ENCODE results near the gene POC1A. TPM values are rescaled to one million over a fixed set of nuclear protein-coding genes. Genes with fewer than 3 reads are reported as not detected.
"Not testable (repeated sequence)": the region's sequence is repeated elsewhere in the genome, so short reads cannot be mapped to it uniquely, and the experiment has no call there.

Gene POC1A
- total RNA-seq, 2 donors from 2014 or later, result 2.5 to 5.3 TPM

- no peak overlapping the region for H3K27ac ChIP-seq
- intact Hi-C loops (cut with DNase I), result no loop called here
- DNase-seq (ENCODE audit: low spot score), result no peak
- WGBS, result 94% methylated on average over 3 of the region's 3 CpGs
- H3K36me3 ChIP-seq, result no peaks in the 10 kb centered on the region
- H3K4me1 ChIP-seq (replicated peaks), result no peaks in the 10 kb centered on the region
- no peaks in the 10 kb centered on the region for H3K9me3 ChIP-seq
- no peaks in the 10 kb centered on the region for H3K27me3 ChIP-seq (replicated peaks; ENCODE audit: insufficient read depth)
- no peak for TF ChIP-seq POLR2A (IDR thresholded peaks at IDR 0.05)
- no peak for TF ChIP-seq POLR2AphosphoS5 (IDR thresholded peaks at IDR 0.05)
- TF ChIP-seq CTCF (IDR thresholded peaks at IDR 0.05), result no peak
- no peak overlapping the region for H3K4me3 ChIP-seq
These were observed 119.6 kb downstream of the POC1A start for GRCh38 chr3:52034651-52035050.

DNA sequence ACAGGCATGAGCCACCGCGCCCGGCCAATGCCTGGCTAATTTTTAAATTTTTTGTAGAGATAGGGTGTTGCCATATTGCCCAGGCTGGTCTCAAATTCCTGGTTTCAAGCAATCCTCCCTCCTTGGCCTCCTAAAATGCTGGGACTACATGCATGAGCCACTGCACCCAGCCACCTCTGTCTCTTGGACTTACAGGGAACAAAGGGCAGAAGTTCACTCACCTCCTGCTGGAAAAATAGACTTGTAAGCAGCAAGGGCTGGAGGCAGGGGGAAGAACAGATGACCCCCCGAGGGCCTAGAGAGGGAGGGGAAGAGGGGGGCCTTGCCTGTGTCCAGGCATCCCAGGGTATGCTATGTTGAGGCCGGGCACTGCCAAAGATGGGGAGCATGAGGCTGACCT, 120.0 kb downstream of the POC1A start:
- TF ChIP-seq POLR2AphosphoS5 (IDR thresholded peaks at IDR 0.05) (no peak), CTCF (IDR thresholded peaks at IDR 0.05) (no peak), POLR2A (IDR thresholded peaks at IDR 0.05) (no peak)

DNA sequence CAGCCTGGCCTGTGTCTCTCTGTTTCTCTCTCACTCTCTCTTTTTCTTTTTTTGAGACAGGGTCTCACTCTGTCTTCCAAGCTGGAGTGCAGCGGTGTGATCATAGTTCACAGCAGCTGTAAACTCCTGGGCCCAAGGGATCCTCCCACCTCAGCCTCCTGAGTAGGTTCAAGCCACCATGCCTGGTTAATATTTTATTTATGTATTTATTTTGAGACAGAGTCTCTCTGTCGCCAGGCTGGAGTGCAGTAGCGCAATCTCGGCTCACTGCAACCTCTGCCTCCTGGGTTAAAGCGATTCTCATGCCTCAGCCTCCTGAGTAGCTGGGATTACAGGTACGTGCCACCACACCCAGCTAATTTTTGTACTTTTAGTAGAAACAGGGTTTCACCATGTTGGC, 120.5 kb downstream of the POC1A start:
- intact Hi-C loops (cut with DNase I); H3K27me3 ChIP-seq (replicated peaks; ENCODE audit: insufficient read depth); H3K4me1 ChIP-seq (replicated peaks); H3K36me3 ChIP-seq; H3K27ac ChIP-seq; H3K4me3 ChIP-seq; H3K9me3 ChIP-seq; DNase-seq (ENCODE audit: low spot score): not testable (repeated sequence)
- 94% methylated on average over 6 of the region's 6 CpGs for WGBS

More for the DNA sequence above, 120.0 kb downstream of the POC1A start:
- no peaks in the 10 kb centered on the region for H3K27me3 ChIP-seq (replicated peaks; ENCODE audit: insufficient read depth)
- 95% methylated on average over 5 of the region's 5 CpGs for WGBS
- intact Hi-C loops (cut with DNase I), result no loop called here
- no peaks in the 10 kb centered on the region for H3K36me3 ChIP-seq
- H3K9me3 ChIP-seq, result no peaks in the 10 kb centered on the region
- no peak overlapping the region for H3K4me3 ChIP-seq
- DNase-seq (ENCODE audit: low spot score), result no peak
- H3K27ac ChIP-seq, result no peak overlapping the region
- no peaks in the 10 kb centered on the region for H3K4me1 ChIP-seq (replicated peaks)

GRCh38 chr3:52032702-52033408, 121.4 kb downstream of the POC1A start:
- Histone ChIP-seq H3K9me3 (no peaks in the 10 kb centered on the region), H3K4me1 (replicated peaks) (no peaks in the 10 kb centered on the region), H3K27me3 (replicated peaks; ENCODE audit: insufficient read depth) (no peaks in the 10 kb centered on the region), H3K36me3 (no peaks in the 10 kb centered on the region), H3K4me3 (no peak overlapping the region), H3K27ac (no peak overlapping the region)
- intact Hi-C loops (cut with DNase I), result no loop called here
- DNase-seq (ENCODE audit: low spot score), result no peak
- WGBS, result 63% methylated on average over 11 of the region's 11 CpGs
- TF ChIP-seq POLR2AphosphoS5 (IDR thresholded peaks at IDR 0.05), result no peak
- no peak for TF ChIP-seq POLR2A (IDR thresholded peaks at IDR 0.05)
- no peak for TF ChIP-seq CTCF (IDR thresholded peaks at IDR 0.05)

DNA sequence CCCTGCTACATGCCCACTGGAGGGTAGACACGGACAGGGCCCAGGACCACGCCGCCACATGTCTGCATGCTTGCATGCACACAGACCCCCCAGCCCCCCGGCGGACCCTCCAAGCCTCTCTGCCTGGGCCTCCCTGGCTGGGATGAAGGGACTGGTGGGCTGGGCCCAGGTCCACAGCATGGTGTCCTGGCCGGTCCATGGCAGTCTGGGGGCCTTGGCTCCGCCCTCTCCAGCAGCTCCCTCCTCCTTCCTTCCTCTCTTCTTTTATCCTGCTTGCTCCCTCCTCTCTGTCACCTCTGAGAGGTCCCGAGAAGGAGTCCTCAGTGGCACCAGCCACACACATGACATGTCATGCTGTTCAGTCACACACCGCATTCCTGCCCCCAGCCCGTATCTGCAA, 122.3 kb downstream of the POC1A start:
- no peak overlapping the region for H3K27ac ChIP-seq
- no peaks in the 10 kb centered on the region for H3K36me3 ChIP-seq
- H3K4me1 ChIP-seq (replicated peaks), result no peaks in the 10 kb centered on the region
- no peak for TF ChIP-seq POLR2A (IDR thresholded peaks at IDR 0.05)
- intact Hi-C loops (cut with DNase I), result no loop called here
- no peaks in the 10 kb centered on the region for H3K9me3 ChIP-seq
- 93% methylated on average over 10 of the region's 10 CpGs for WGBS
- no peak for DNase-seq (ENCODE audit: low spot score)
- no peaks in the 10 kb centered on the region for H3K27me3 ChIP-seq (replicated peaks; ENCODE audit: insufficient read depth)
- H3K4me3 ChIP-seq, result no peak overlapping the region

GRCh38 chr3:52030714-52031310, 123.4 kb downstream of the POC1A start:
- Histone ChIP-seq H3K9me3 (no peaks in the 10 kb centered on the region), H3K27me3 (replicated peaks; ENCODE audit: insufficient read depth) (no peaks in the 10 kb centered on the region), H3K4me1 (replicated peaks) (no peaks in the 10 kb centered on the region), H3K27ac (no peak overlapping the region), H3K4me3 (no peak overlapping the region), H3K36me3 (no peaks in the 10 kb centered on the region)
- 69% methylated on average over 11 of the region's 11 CpGs for WGBS
- intact Hi-C loops (cut with DNase I), result no loop called here
- DNase-seq (ENCODE audit: low spot score), result no peak
- TF ChIP-seq CTCF (IDR thresholded peaks at IDR 0.05) (no peak), POLR2A (IDR thresholded peaks at IDR 0.05) (no peak), POLR2AphosphoS5 (IDR thresholded peaks at IDR 0.05) (no peak)
